ENCODE measurements around the gene ZW10.

ZW10 gene

GRCh38 chr11:113817162-113817561 is 43.7 kb upstream of the ZW10 start:
- no peak for TF ChIP-seq SPI1 (IDR thresholded peaks at IDR 0.05; ENCODE audit: borderline replicate concordance, low read depth)
- no peak for TF ChIP-seq POLR2AphosphoS5 (IDR thresholded peaks at IDR 0.05; ENCODE audit: low read depth)
- no peak for TF ChIP-seq CTCF (IDR thresholded peaks at IDR 0.05; ENCODE audit: insufficient read depth, low read length)
- no peak for TF ChIP-seq GABPA (IDR thresholded peaks at IDR 0.05; ENCODE audit: low read depth)
- TF ChIP-seq REST (IDR thresholded peaks at IDR 0.05; ENCODE audit: insufficient replicate concordance, low read depth): no peak
- DNase-seq (ENCODE audit: low read depth in 1 of 2, low spot score in 1 of 2): no peak
- H3K4me3 ChIP-seq (replicated peaks; ENCODE audit: insufficient read depth, low read length): no peak overlapping the region
- no peak overlapping the region for H3K27ac ChIP-seq (replicated peaks)
- H3K27me3 ChIP-seq (ENCODE audit: insufficient read depth, poor library complexity, severe bottlenecking): no peaks in the 10 kb centered on the region

- no peak for DNase-seq (ENCODE audit: low read depth in 1 of 2, low spot score in 1 of 2)
- Histone ChIP-seq H3K27me3 (ENCODE audit: insufficient read depth, poor library complexity, severe bottlenecking) (no peaks in the 10 kb centered on the region), H3K4me3 (replicated peaks; ENCODE audit: insufficient read depth, low read length) (no peak overlapping the region), H3K27ac (replicated peaks) (no peak overlapping the region)
- TF ChIP-seq CTCF (IDR thresholded peaks at IDR 0.05; ENCODE audit: insufficient read depth, low read length) (no peak), SPI1 (IDR thresholded peaks at IDR 0.05; ENCODE audit: borderline replicate concordance, low read depth) (no peak), REST (IDR thresholded peaks at IDR 0.05; ENCODE audit: insufficient replicate concordance, low read depth) (no peak), GABPA (IDR thresholded peaks at IDR 0.05; ENCODE audit: low read depth) (no peak), POLR2AphosphoS5 (IDR thresholded peaks at IDR 0.05; ENCODE audit: low read depth) (no peak)
Observed at GRCh38 chr11:113814181-113814580, 40.7 kb upstream of the ZW10 start.

GRCh38 chr11:113808931-113809330 is 35.4 kb upstream of the ZW10 start:
- no peak overlapping the region for H3K27ac ChIP-seq (replicated peaks)
- TF ChIP-seq CTCF (IDR thresholded peaks at IDR 0.05; ENCODE audit: insufficient read depth, low read length) (no peak), REST (IDR thresholded peaks at IDR 0.05; ENCODE audit: insufficient replicate concordance, low read depth) (no peak), GABPA (IDR thresholded peaks at IDR 0.05; ENCODE audit: low read depth) (no peak), POLR2AphosphoS5 (IDR thresholded peaks at IDR 0.05; ENCODE audit: low read depth) (no peak), SPI1 (IDR thresholded peaks at IDR 0.05; ENCODE audit: borderline replicate concordance, low read depth) (no peak)
- no peak overlapping the region for H3K4me3 ChIP-seq (replicated peaks; ENCODE audit: insufficient read depth, low read length)
- no peaks in the 10 kb centered on the region for H3K27me3 ChIP-seq (ENCODE audit: insufficient read depth, poor library complexity, severe bottlenecking)
- DNase-seq (ENCODE audit: low read depth in 1 of 2, low spot score in 1 of 2): no peak
